Upper lobe of right lung (tissue), 1 donor: ENCODE data around the gene FGFR2. TPM values are rescaled to one million over a fixed set of nuclear protein-coding genes. Genes with fewer than 3 reads are reported as not detected.

ENCODE experiments used
- ATAC-seq: fragments of 200-7000 bp; cut with Tn5 transposase; one replicate; pipeline ENCODE4 v1.9.1; 2020; ENCODE audit warnings: mild to moderate bottlenecking, moderate library complexity
- DNase-seq: peaks from one replicate; pipeline ENCODE4 v3.0.0-alpha.2; 2020
- H3K27ac ChIP-seq: fragments of 200-600 bp; one replicate; pipeline ENCODE4 v1.8.0; 2022
- H3K27me3 ChIP-seq: fragments of 200-600 bp; one replicate; pipeline ENCODE4 v1.8.0; 2022; ENCODE audit warnings: mild to moderate bottlenecking
- H3K36me3 ChIP-seq: fragments of 200-600 bp; one replicate; pipeline ENCODE4 v1.8.0; 2022
- H3K4me1 ChIP-seq: fragments of 200-600 bp; one replicate; pipeline ENCODE4 v1.8.0; 2022
- H3K4me3 ChIP-seq: fragments of 200-600 bp; one replicate; pipeline ENCODE4 v1.8.0; 2022; ENCODE audit warnings: mild to moderate bottlenecking
- H3K9me3 ChIP-seq: fragments of 200-600 bp; one replicate; pipeline ENCODE4 v1.8.0; 2022
- intact Hi-C: fragments of 100-400 bp; cut with DNase I; formaldehyde crosslinking; loops from one replicate; pipeline ENCODE4 v1.11.0; 2022
- long read RNA-seq: library from polyadenylated mRNA; unstranded; transcript quantifications from one replicate; pipeline ENCODE4 v2.0.0, GENCODE V29; 2021
- total RNA-seq: library from RNA; stranded (reverse); fragmentation: NEBNext Ultra II Directional; extraction: Animal tissue kit (Norgen Biotek cat#: 25700); gene quantifications from one replicate; pipeline ENCODE4 v1.2.1, GENCODE V29; 2021
- TF ChIP-seq, protein P1 (sequence below): fragments of 200-600 bp; IDR thresholded peaks from one replicate; pipeline ENCODE4 v1.8.0; 2022; ENCODE audit warnings: antibody characterized with exemption
- donor health status: DM: no; HTN: yes; CAD: no; lungs with severe emphysema.

The FGFR2 gene
- total RNA-seq, result 58.7 TPM
- long read RNA-seq, full-length matches to known transcripts, result 28 of 84 reads
- long read RNA-seq, partial matches to known transcripts, result 6 of 84 reads
- long read RNA-seq, other reads (novel, unspliced or antisense), result 50 of 84 reads

GRCh38 chr10:121598263-121599249, at the start of gene FGFR2:
Gene FGFR2, minus strand, starts transcription at chr10:121598444. Its CDS starts 4,627 bp downstream, at chr10:121593817.
- H3K4me1 ChIP-seq, result peaks cover 3% of the 10 kb centered on the region
- TF ChIP-seq, protein P1, sequence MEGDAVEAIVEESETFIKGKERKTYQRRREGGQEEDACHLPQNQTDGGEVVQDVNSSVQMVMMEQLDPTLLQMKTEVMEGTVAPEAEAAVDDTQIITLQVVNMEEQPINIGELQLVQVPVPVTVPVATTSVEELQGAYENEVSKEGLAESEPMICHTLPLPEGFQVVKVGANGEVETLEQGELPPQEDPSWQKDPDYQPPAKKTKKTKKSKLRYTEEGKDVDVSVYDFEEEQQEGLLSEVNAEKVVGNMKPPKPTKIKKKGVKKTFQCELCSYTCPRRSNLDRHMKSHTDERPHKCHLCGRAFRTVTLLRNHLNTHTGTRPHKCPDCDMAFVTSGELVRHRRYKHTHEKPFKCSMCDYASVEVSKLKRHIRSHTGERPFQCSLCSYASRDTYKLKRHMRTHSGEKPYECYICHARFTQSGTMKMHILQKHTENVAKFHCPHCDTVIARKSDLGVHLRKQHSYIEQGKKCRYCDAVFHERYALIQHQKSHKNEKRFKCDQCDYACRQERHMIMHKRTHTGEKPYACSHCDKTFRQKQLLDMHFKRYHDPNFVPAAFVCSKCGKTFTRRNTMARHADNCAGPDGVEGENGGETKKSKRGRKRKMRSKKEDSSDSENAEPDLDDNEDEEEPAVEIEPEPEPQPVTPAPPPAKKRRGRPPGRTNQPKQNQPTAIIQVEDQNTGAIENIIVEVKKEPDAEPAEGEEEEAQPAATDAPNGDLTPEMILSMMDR, result no peak
- no peaks in the 10 kb centered on the region for H3K36me3 ChIP-seq
- peak within 1 kb of the TSS; percentile 65 for H3K27ac ChIP-seq
- intact Hi-C loops, result no loop called here
- H3K27me3 ChIP-seq, result peaks cover 35% of the 10 kb centered on the region
- peak within 1 kb of the TSS; percentile 58 for H3K4me3 ChIP-seq
- no peaks in the 10 kb centered on the region for H3K9me3 ChIP-seq
- DNase-seq (peak; percentile 92), ATAC-seq (peak; percentile 93)

DNA sequence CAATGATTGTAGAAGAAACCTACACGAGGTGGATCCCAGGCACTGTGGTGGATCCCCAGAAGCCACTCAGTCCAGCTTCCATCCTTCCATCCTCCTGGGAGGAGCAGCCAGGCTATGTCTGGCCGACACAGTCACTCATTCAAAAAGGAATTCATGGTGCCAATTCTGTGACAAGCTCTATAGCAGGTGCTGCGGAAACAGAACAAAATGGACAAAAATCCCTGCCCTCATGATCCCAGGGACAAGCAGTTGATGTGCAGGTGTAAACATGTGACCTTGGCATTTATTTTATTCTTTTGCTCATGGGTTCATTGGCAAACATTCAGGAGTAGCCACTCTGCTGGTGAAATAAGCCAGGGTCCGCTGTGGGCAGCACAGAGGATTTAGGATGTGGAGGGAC, 49.2 kb upstream of the FGFR2 start:
- H3K9me3 ChIP-seq, result no peaks in the 10 kb centered on the region
- H3K36me3 ChIP-seq, result no peaks in the 10 kb centered on the region
- H3K27ac ChIP-seq, result no peak overlapping the region
- TF ChIP-seq, protein P1, result no peak
- no peaks in the 10 kb centered on the region for H3K27me3 ChIP-seq
- no peak for ATAC-seq
- no peak overlapping the region for H3K4me3 ChIP-seq
- intact Hi-C loops, result no loop called here
- no peaks in the 10 kb centered on the region for H3K4me1 ChIP-seq
- DNase-seq, result peak; percentile 26

- Histone ChIP-seq H3K9me3 (no peaks in the 10 kb centered on the region), H3K4me3 (no peak overlapping the region), H3K4me1 (no peaks in the 10 kb centered on the region), H3K27ac (no peak overlapping the region), H3K36me3 (no peaks in the 10 kb centered on the region), H3K27me3 (no peaks in the 10 kb centered on the region)
- TF ChIP-seq, protein P1, result no peak
- peak; percentile 29 for DNase-seq
- intact Hi-C loops, result no loop called here
- no peak for ATAC-seq
Measured at GRCh38 chr10:121645696-121646095, 47.5 kb upstream of the FGFR2 start.

DNA sequence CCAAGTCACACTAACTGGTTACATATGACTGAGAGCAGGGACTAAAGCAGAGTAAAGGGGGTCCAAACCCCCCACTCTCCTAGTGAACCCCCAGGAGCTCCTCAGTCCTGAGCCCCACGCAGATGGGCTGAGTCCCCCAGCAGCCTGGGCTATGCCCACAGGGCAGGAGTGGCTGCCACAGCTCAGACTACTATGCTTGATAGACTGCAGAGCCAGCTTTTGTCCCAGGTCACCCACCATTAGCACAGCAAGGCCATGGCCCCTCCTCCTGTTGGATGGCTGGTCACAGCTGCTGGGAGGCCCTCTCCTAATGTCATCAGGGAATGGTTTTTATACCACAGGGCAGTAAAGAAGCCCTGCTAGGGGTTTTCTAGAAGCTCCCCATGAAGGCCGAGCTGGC, 46.3 kb upstream of the FGFR2 start:
- no peaks in the 10 kb centered on the region for H3K27me3 ChIP-seq
- intact Hi-C loops, result no loop called here
- H3K27ac ChIP-seq, result no peak overlapping the region
- H3K4me1 ChIP-seq, result no peaks in the 10 kb centered on the region
- no peak overlapping the region for H3K4me3 ChIP-seq
- H3K9me3 ChIP-seq, result no peaks in the 10 kb centered on the region
- TF ChIP-seq, protein P1, result no peak
- no peaks in the 10 kb centered on the region for H3K36me3 ChIP-seq
- DNase-seq (peak; percentile 44), ATAC-seq (no peak)

- no peaks in the 10 kb centered on the region for H3K36me3 ChIP-seq
- H3K4me3 ChIP-seq, result no peak overlapping the region
- DNase-seq, result no peak
- ATAC-seq, result no peak
- TF ChIP-seq, protein P1, result no peak
- no peaks in the 10 kb centered on the region for H3K27me3 ChIP-seq
- intact Hi-C loops, result no loop called here
- H3K9me3 ChIP-seq, result no peaks in the 10 kb centered on the region
- no peak overlapping the region for H3K27ac ChIP-seq
- no peaks in the 10 kb centered on the region for H3K4me1 ChIP-seq
Measured at GRCh38 chr10:121640266-121640665, 42.0 kb upstream of the FGFR2 start.
